Karpas-422 (cell line): ENCODE results near the gene SLC5A10. TPM values are rescaled to one million over a fixed set of nuclear protein-coding genes. Genes with fewer than 3 reads are reported as not detected.
A peak's percentile ranks its signal among the peaks of the same experiment; 100 is the strongest.
"Not testable (repeated sequence)": the region's sequence is repeated elsewhere in the genome, so short reads cannot be mapped to it uniquely, and the experiment has no call there.

Source experiments
- DNase-seq: peaks from one replicate; pipeline ENCODE4 v3.0.0-alpha.2; 2015
- H2AFZ ChIP-seq: fragments of 200-600 bp; sonication (generic); 2 replicates; pipeline ENCODE4 v1.6.1; 2014; ENCODE audit warnings: antibody characterized with exemption, low read length, mixed read lengths
- H3K27ac ChIP-seq: fragments of 200-600 bp; sonication (generic); 2 replicates; pipeline ENCODE4 v1.5.1; 2014; ENCODE audit warnings: mild to moderate bottlenecking, low read length, moderate library complexity
- H3K27me3 ChIP-seq: fragments of 200-600 bp; sonication (generic); 2 replicates; pipeline ENCODE4 v1.6.1; 2014; ENCODE audit warnings: low read length, mixed read lengths
- H3K36me3 ChIP-seq: fragments of 200-600 bp; sonication (generic); 2 replicates; pipeline ENCODE4 v1.6.1; 2014; ENCODE audit warnings: low read length, mixed read lengths; ENCODE audit not compliant: insufficient read depth
- H3K4me1 ChIP-seq: fragments of 200-600 bp; sonication (generic); 2 replicates; pipeline ENCODE4 v1.6.1; 2014; ENCODE audit warnings: mild to moderate bottlenecking, low read length, mixed read lengths
- H3K4me2 ChIP-seq: fragments of 200-600 bp; sonication (generic); 2 replicates; pipeline ENCODE4 v1.6.1; 2014; ENCODE audit warnings: low read length, low read depth, mild to moderate bottlenecking; ENCODE audit not compliant: poor library complexity, severe bottlenecking
- H3K4me3 ChIP-seq: fragments of 200-600 bp; sonication (generic); 2 replicates; pipeline ENCODE4 v1.5.1; 2014; ENCODE audit warnings: mild to moderate bottlenecking, antibody characterized with exemption, low read length, mixed read lengths
- H3K79me2 ChIP-seq: fragments of 200-600 bp; sonication (generic); 2 replicates; pipeline ENCODE4 v1.6.1; 2014; ENCODE audit warnings: mild to moderate bottlenecking, low read length, mixed read lengths
- H3K9ac ChIP-seq: fragments of 200-600 bp; sonication (generic); 2 replicates; pipeline ENCODE4 v1.6.0; 2014; ENCODE audit warnings: low read length
- H3K9me2 ChIP-seq: fragments of 200-600 bp; sonication (generic), shearing (Covaris generic); replicated peaks from 2 replicates; pipeline ENCODE4 v1.6.0; 2014; ENCODE audit warnings: mild to moderate bottlenecking, low read length, moderate library complexity; ENCODE audit not compliant: insufficient read depth
- H3K9me3 ChIP-seq: fragments of 300-700, 200-600 bp; sonication (generic); 2 replicates; pipeline ENCODE4 v1.6.1; 2014; ENCODE audit warnings: low read length, mixed read lengths
- H4K20me1 ChIP-seq: fragments of 200-600 bp; sonication (generic); 2 replicates; pipeline ENCODE4 v1.6.1; 2014; ENCODE audit warnings: mild to moderate bottlenecking, antibody characterized with exemption, low read length, low read depth; ENCODE audit not compliant: insufficient read depth
- total RNA-seq: library from RNA; depleted of rRNA; stranded (reverse); fragments of >200 nt; shearing (Covaris generic); gene quantifications from 2 replicates; pipeline ENCODE4 v1.2.3, GENCODE V29; 2014; ENCODE audit warnings: low replicate concordance

Gene SLC5A10
- total RNA-seq, 1 experiment from 2014 or later, result not detected

DNA sequence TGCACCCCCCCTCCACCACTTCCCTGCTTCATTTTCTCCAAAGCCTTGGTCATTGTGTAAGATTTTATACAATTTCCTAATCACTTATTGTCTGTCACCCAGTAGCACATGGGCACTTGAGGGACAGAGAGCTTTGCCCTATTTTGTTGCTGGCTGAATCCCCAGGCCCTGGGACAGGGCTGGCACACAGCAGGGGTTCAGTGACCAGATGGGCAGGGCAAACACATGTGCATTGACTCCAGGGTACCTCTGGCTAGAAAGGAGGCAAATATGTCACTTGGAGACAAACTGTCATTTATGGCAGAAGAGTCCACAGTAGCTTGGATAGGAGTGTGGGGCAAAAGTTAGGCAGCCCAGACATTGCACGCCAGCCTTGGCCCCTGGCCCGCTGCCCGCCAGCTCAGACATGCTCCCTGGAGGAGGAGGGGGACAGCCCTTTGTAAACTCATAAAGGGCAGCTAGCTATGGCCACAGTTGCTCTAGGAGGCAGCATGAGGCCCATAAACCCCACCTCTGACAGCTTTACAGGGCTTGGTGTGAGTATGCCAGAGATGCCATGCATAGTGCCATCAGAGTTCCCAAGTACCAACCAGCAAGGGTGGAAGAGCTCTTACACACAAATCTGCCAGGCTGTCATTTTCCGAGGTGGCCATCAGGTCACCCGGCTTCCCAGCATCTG lies 78.9 kb downstream of the SLC5A10 start:
- not testable (repeated sequence) for DNase-seq, H3K9me3 ChIP-seq, H3K4me1 ChIP-seq, H4K20me1 ChIP-seq, H3K79me2 ChIP-seq, H3K9ac ChIP-seq, H2AFZ ChIP-seq, H3K4me3 ChIP-seq, H3K27me3 ChIP-seq, H3K27ac ChIP-seq, H3K9me2 ChIP-seq, H3K36me3 ChIP-seq, H3K4me2 ChIP-seq

DNA sequence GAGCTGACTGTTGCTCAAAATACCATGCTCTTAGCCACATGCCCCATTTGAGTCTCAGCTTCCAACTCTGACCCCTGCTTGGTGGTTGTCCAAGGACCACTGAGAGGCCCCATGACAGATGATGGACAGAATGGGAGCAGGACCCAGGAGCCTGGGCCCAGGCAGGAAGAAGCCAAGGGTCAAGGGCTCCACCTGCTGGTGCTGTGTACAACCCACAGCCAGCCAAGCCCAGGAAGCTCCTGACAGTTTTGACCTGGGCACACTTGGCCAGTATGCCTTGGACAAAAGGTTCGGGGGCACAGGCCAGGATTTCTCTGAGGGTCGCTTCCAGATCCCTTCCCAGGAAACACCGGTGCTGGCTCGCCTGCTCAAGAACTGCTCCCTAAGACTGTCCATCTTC lies 79.8 kb downstream of the SLC5A10 start:
- not testable (repeated sequence) for H3K4me2 ChIP-seq, H3K9me3 ChIP-seq, H3K27ac ChIP-seq, H3K4me1 ChIP-seq, H3K9ac ChIP-seq, H3K9me2 ChIP-seq, DNase-seq, H3K4me3 ChIP-seq, H3K27me3 ChIP-seq, H3K36me3 ChIP-seq, H3K79me2 ChIP-seq, H4K20me1 ChIP-seq, H2AFZ ChIP-seq

DNA sequence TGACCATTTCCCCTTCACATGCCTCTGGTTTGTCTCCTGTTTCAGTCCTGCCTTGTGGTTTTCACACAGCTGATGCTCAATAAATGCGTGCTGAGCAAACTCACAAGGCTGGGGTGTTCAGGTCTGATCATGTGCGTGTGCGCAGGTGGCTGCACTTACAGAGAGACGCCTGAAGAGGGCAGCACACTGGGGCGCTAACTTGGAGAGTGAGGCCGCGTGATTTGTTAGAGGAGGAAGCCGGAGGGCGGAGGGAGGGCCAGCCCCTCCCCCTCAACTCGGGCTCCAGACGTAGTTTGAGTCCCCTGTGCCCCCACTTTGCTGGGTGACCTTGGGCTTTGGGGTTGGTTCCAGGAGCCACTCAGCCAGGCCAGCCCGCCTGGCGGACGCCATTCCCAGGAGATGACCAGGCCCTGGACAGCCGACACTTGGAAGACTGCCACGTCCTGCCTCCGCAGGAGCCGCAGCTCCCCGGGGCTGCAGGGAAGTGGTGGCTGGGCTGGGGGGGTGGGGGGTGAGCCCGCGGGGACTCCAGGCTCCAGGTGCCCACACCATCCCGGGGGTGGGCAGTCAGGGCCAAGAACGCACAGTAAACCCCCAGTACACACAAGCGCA lies 80.5 kb downstream of the SLC5A10 start:
- not testable (repeated sequence) for H3K4me1 ChIP-seq, H3K79me2 ChIP-seq, DNase-seq, H3K9me3 ChIP-seq, H3K27me3 ChIP-seq, H3K9me2 ChIP-seq, H3K27ac ChIP-seq, H3K9ac ChIP-seq, H3K4me3 ChIP-seq, H4K20me1 ChIP-seq, H3K4me2 ChIP-seq, H3K36me3 ChIP-seq, H2AFZ ChIP-seq

DNA sequence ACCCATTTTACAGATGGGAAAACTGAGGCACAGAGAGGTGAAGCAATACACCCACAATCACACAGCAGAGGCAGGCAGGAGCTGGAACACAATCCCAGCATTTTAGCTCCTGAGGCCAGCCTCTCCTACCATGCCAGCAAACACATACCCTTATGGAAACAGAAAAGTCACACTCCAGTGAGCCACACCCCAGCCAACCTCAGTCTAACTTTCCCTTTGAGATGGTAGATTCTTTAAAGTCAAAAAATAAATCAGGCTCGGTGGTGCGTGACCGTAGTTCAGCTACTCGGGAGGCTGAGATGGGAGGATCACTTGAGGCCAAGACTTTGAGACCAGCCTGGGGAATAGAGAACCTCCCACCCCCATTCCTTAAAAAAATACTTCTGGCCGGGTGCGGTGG lies 84.2 kb downstream of the SLC5A10 start:
- H3K36me3 ChIP-seq, H3K4me1 ChIP-seq, H3K4me2 ChIP-seq, H2AFZ ChIP-seq, H3K9ac ChIP-seq, DNase-seq, H3K79me2 ChIP-seq, H3K9me3 ChIP-seq, H3K27me3 ChIP-seq, H3K4me3 ChIP-seq, H4K20me1 ChIP-seq, H3K27ac ChIP-seq, H3K9me2 ChIP-seq: not testable (repeated sequence)

DNA sequence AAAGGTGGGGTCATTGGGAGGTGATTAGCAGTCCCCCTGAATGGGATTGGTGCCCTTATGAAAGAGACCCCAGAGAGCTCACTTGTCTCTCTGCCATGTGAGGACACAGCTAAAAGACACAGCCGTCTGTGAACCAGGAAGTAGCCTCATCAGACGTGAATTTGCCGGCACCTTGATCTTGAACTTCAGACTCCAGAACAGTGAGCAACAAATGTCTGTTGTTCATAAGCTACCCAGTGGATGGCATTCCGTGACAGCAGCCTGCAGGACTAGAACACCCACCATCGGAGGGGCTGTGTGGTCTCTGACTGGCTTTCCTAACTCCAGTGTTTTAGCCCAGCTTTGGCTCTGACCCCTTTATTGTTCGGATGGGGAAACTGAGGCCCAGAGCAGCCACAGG lies 85.6 kb downstream of the SLC5A10 start:
- H3K36me3 ChIP-seq, H3K9me3 ChIP-seq, H3K79me2 ChIP-seq, H3K9ac ChIP-seq, H3K27me3 ChIP-seq, DNase-seq, H3K4me2 ChIP-seq, H3K9me2 ChIP-seq, H2AFZ ChIP-seq, H3K4me1 ChIP-seq, H3K4me3 ChIP-seq, H4K20me1 ChIP-seq: not testable (repeated sequence)
- H3K27ac ChIP-seq, result peak overlapping the region; percentile 57; the same call in 1 of the 2 replicates

DNA sequence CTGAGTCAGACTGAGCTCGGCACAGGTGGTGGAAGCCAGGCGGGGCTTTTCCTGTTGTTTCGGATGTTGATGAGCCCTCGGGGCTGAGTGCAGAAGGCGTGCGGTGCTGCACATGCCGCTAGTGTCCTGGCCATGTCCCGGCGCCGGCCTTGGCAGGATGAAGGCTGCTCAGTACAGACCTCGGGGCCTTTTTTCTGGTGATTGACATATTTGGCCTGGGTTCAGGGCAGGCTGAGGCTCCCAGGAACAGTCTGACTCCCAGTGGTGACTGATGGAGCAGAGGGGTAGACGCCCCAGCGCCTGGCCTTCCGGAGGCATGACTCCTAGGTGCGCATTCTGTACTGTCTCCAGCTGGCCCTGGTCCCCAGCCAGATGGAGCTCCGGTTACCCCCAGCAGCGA lies 86.0 kb downstream of the SLC5A10 start:
- DNase-seq, H3K4me2 ChIP-seq: not testable (repeated sequence)

DNA sequence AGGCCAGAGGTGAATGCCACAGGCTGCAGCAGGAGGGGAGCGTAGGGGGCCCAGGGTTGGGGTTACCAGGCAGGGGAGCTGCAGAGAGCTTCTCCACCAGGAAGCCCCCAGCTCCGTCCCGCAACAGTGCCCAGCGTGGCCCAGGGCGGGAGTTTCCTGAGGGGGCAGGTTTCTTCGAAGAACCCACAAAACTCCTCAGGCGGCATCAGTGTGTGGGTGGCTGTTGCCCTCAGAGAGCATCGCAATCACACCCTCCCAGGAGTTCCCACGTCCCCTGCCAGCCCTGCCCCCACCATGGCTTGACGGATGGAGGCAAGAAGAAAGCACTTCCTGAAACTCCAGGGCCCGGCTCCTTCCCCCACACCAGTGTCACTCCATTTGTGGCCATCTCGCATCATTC lies 86.8 kb downstream of the SLC5A10 start:
- not testable (repeated sequence) for DNase-seq, H3K9ac ChIP-seq, H2AFZ ChIP-seq, H3K9me2 ChIP-seq, H3K79me2 ChIP-seq, H3K4me1 ChIP-seq, H3K9me3 ChIP-seq, H3K27ac ChIP-seq, H3K27me3 ChIP-seq, H3K4me2 ChIP-seq, H4K20me1 ChIP-seq, H3K36me3 ChIP-seq, H3K4me3 ChIP-seq

More for the DNA sequence above, 86.0 kb downstream of the SLC5A10 start:
- not testable (repeated sequence) for H3K9me3 ChIP-seq, H3K4me1 ChIP-seq, H4K20me1 ChIP-seq, H3K9ac ChIP-seq, H3K4me3 ChIP-seq, H3K79me2 ChIP-seq, H3K9me2 ChIP-seq, H3K36me3 ChIP-seq, H3K27ac ChIP-seq, H3K27me3 ChIP-seq, H2AFZ ChIP-seq

DNA sequence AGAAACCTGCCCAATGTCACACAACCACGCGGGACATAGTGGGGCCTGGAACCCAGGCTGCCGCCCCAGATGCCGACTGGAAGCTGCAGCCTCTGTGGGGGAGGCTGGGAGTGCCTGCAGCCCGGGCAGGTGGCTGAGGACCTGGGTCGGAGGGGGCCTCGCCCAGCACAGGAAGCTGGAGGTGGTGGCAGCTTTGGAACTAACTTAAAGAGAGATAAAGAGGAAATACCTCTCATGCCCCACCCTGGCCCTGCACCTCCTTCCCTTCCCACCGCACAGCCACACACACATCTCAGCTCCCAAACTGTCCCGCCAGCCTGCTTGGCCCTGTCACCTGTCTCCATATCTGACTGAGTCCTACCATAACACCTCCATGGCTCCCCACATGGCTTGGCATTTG lies 88.4 kb downstream of the SLC5A10 start:
- H3K36me3 ChIP-seq, H3K9ac ChIP-seq, H3K9me2 ChIP-seq, H4K20me1 ChIP-seq, H3K27me3 ChIP-seq, H3K9me3 ChIP-seq, H3K4me1 ChIP-seq, H2AFZ ChIP-seq, H3K79me2 ChIP-seq, H3K4me2 ChIP-seq, DNase-seq, H3K4me3 ChIP-seq: not testable (repeated sequence)
- peak overlapping the region; percentile 69; the same call in 1 of the 2 replicates for H3K27ac ChIP-seq
